ENCODE measurements around the gene RNF227.

- TF ChIP-seq CTCF (IDR thresholded peaks at IDR 0.05) (no peak), POLR2AphosphoS5 (IDR thresholded peaks at IDR 0.05) (no peak), POLR2A (IDR thresholded peaks at IDR 0.05) (no peak)
These were observed 43.0 kb downstream of the RNF227 start for GRCh38 chr17:7873051-7873450.

Measured in sigmoid colon (tissue), 4 donors.